Common myeloid progenitor, CD34-positive (primary cell): Measurements from ENCODE around the gene INS.
A peak's percentile ranks its signal among the peaks of the same experiment; 100 is the strongest.

Experiments
- CTCF ChIA-PET: fragments of 350-600 bp; sonication (Branson Sonifier 250); formaldehyde crosslinking; loops from one replicate; lab custom pipeline; 2021; ENCODE audit warnings: antibody characterized with exemption; lab: Charles Lee
- POLR2A ChIA-PET: fragments of 350-600 bp; sonication (Branson Sonifier 250); formaldehyde crosslinking; loops from one replicate; lab custom pipeline; 2021; ENCODE audit warnings: antibody characterized with exemption; lab: Charles Lee
- DNase-seq, 3 donors: peaks; one replicate each; pipeline versions ENCODE4 v3.0.0 to v3.0.0-alpha.2; 2013
- H3K27ac ChIP-seq, 2 experiments: 1 replicate in 1 of 2; 2 replicates in 1 of 2; pipeline ENCODE4 v1.7.0; 2013; ENCODE audit warnings: inconsistent platforms in 2 of 2, low read length in 2 of 2, mild to moderate bottlenecking in 2 of 2, low read depth in 1 of 2, moderate library complexity in 1 of 2; ENCODE audit not compliant: severe bottlenecking in 2 of 2, insufficient read depth in 1 of 2, poor library complexity in 1 of 2
- H3K27me3 ChIP-seq, 5 experiments: replicated peaks in 2 of 5; 1 replicate in 3 of 5; 2 replicates in 2 of 5; pipeline versions ENCODE4 v1.6.1 to v1.7.0; 2013; ENCODE audit warnings: low read length in 4 of 5, mild to moderate bottlenecking in 2 of 5, moderate library complexity in 2 of 5, inconsistent platforms in 1 of 5; ENCODE audit not compliant: insufficient read depth in 5 of 5, control insufficient read depth in 4 of 5
- H3K36me3 ChIP-seq, 4 experiments: 1 replicate in 2 of 4; 2 replicates in 2 of 4; pipeline versions ENCODE4 v1.6.1 to v1.7.0; 2013; ENCODE audit warnings: low read length in 3 of 4, control low read depth in 1 of 4, mild to moderate bottlenecking in 1 of 4; ENCODE audit not compliant: control insufficient read depth in 4 of 4, insufficient read depth in 4 of 4
- H3K4me1 ChIP-seq, 4 experiments: 1 replicate in 3 of 4; 2 replicates in 1 of 4; pipeline versions ENCODE4 v1.6.1 to v1.7.1; 2013; ENCODE audit warnings: low read length in 3 of 4, mild to moderate bottlenecking in 3 of 4, control low read depth in 1 of 4, inconsistent platforms in 1 of 4, moderate library complexity in 1 of 4; ENCODE audit not compliant: control insufficient read depth in 4 of 4, insufficient read depth in 4 of 4; ENCODE audit errors: control extremely low read depth in 1 of 4
- H3K4me3 ChIP-seq, 7 experiments: 1 replicate in 4 of 7; 2 replicates in 3 of 7; pipeline versions ENCODE4 v1.5.1 to v1.7.0; 2013; ENCODE audit warnings: mild to moderate bottlenecking in 7 of 7, low read length in 6 of 7, moderate library complexity in 6 of 7, inconsistent platforms in 2 of 7, low read depth in 2 of 7, control low read depth in 1 of 7; ENCODE audit not compliant: insufficient read depth in 4 of 7, control insufficient read depth in 1 of 7; ENCODE audit errors: extremely low read depth in 1 of 7
- H3K9me3 ChIP-seq, 5 experiments: 1 replicate in 4 of 5; 2 replicates in 1 of 5; pipeline versions ENCODE4 v1.6.1 to v1.7.1; 2013; ENCODE audit warnings: low read length in 4 of 5, mild to moderate bottlenecking in 2 of 5, inconsistent platforms in 1 of 5, low read depth in 1 of 5, moderate library complexity in 1 of 5; ENCODE audit not compliant: control insufficient read depth in 4 of 5, insufficient read depth in 2 of 5; ENCODE audit errors: control extremely low read depth in 1 of 5
- WGBS: methylation state at CpG from one replicate; pipeline ENCODE4 v1.1.5; 2013; ENCODE audit not compliant: insufficient coverage; 5-methylcytosine and 5-hydroxymethylcytosine counted together

The INS gene

DNA sequence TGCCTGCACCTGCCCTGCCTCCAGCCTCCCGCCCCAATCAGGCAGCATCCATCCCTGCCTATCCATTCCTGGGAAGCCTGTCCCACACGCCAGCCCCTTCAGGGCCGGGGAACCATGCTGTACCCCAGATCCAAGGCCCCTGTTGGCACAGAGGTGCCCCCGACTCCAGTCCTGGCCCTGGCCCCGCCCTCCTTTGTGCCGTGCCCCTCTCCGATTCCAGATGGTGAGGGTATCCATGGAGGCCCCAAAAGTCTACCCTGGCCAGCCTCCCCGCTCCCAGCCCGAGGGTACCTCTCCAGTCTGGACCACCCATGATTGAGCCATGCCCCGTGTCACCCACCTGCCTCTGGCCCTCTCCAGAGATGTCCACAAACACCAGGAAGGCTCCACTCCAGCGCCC is 13.4 kb upstream of the INS start:
- Histone ChIP-seq H3K27me3 (peaks cover 0 to 5% (median 0%) of the 10 kb centered on the region in 5 experiments), H3K27ac (no peak overlapping the region), H3K9me3 (no peaks in the 10 kb centered on the region), H3K36me3 (no peaks in the 10 kb centered on the region), H3K4me3 (no peak overlapping the region), H3K4me1 (no peaks in the 10 kb centered on the region)
- POLR2A ChIA-PET = no interaction called here
- CTCF ChIA-PET = interaction anchor here (0.7 to 1.9 kb wide), 5 partner anchors 11 to 246 kb away, joined by 3 to 4 read pairs (median 3); no protein-coding TSS in a partner anchor
- WGBS = 97% methylated on average over 11 of the region's 11 CpGs
- DNase-seq = no peak

DNA sequence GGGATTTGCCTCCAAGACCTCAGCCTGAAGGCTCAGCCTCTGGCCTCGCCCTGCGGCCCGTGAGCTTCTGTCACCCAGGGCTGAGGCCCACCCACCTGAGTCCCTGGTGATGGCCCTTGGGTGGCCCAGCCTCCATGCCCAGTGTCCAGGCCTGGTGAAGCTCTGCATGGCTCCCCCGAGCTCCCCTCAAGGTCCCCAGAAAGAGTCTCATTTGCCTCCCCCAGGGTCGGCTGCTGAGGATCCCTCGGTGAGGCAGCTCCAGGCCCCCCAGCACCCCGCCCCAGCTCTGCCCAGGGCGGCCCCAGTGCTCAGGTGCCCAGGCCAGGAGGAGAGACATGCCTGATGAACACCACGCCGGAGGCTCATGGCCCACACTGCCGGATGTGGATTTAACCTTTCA is 12.8 kb upstream of the INS start:
- Histone ChIP-seq H3K4me1 (no peaks in the 10 kb centered on the region), H3K36me3 (no peaks in the 10 kb centered on the region), H3K27me3 (peaks cover 0 to 9% (median 0%) of the 10 kb centered on the region in 5 experiments), H3K4me3 (no peak overlapping the region), H3K27ac (no peak overlapping the region), H3K9me3 (no peaks in the 10 kb centered on the region)
- WGBS = 70% methylated on average over 11 of the region's 11 CpGs
- ChIA-PET CTCF (interaction anchor here (1.0 to 1.9 kb wide), 3 partner anchors 10 to 247 kb away, joined by 3 to 4 read pairs (median 3); no protein-coding TSS in a partner anchor), POLR2A (no interaction called here)
- DNase-seq = no peak

DNA sequence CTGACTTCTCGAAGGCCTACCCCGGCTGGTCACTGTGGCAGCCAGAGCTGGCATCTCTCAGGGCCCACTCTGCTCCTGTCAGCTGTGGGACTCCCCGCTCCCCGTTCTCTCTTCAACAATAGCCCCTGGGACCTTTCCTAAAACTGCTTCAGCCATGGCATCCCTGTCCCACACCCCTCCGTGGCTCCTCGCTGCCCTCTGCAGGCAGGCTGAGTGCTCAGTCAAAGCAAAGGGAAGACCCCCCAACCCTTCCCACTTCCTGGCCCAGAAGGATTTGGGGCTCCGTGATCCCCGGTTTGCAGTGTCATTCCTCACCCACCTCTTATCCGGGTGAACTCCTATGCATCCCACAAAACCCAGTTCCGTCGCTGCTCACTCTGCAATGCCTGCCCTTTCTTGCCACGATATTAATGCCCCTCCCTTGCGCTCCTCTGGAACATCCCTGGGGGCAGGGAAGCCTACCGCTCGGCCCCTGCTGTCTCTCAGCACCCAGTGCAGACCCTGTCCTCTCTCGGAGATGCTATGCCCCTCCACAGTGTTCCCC is 12.2 kb upstream of the INS start:
- H3K9me3 ChIP-seq = no peaks in the 10 kb centered on the region
- H3K27ac ChIP-seq = no peak overlapping the region
- POLR2A ChIA-PET = no interaction called here
- H3K36me3 ChIP-seq = no peaks in the 10 kb centered on the region
- H3K27me3 ChIP-seq = peaks cover 0 to 9% (median 0%) of the 10 kb centered on the region in 5 experiments
- CTCF ChIA-PET = interaction anchor here (1.1 to 1.9 kb wide), 2 partner anchors 10 to 15 kb away, joined by 3 to 4 read pairs; no protein-coding TSS in a partner anchor
- peak; percentile 18 to 44 (median 32) for DNase-seq
- H3K4me3 ChIP-seq = no peak overlapping the region
- no peaks in the 10 kb centered on the region for H3K4me1 ChIP-seq
- WGBS = 77% methylated on average over 15 of the region's 16 CpGs

DNA sequence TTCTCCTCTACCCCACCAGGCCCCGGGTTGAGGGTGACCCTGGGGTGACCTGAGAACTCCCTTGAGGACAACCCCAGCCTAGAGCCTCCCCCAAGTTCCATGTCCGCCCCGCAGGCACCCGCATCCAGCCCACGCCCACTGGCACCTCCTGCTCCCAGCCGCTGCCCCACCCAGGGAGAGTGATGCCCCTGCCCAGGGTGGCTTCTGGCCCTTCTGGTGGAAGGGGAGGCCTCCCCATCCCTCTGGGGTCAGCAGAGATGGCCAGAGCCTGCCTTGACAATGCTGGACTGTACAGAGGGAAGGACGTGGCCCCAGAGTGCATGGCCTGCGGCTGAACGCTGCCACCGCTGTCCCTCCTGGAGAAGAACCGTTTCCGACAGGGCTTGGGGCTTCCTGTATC is 11.7 kb upstream of the INS start:
- DNase-seq = no peak
- Histone ChIP-seq H3K27me3 (peaks cover 0 to 12% (median 0%) of the 10 kb centered on the region in 5 experiments), H3K27ac (no peak overlapping the region), H3K4me1 (no peaks in the 10 kb centered on the region), H3K9me3 (no peaks in the 10 kb centered on the region), H3K36me3 (no peaks in the 10 kb centered on the region), H3K4me3 (no peak overlapping the region)
- ChIA-PET CTCF (interaction anchor here (1.8 kb wide), 1 partner anchor 21 kb away, joined by 6 read pairs; no protein-coding TSS in a partner anchor), POLR2A (no interaction called here)
- 86% methylated on average over 12 of the region's 12 CpGs for WGBS

DNA sequence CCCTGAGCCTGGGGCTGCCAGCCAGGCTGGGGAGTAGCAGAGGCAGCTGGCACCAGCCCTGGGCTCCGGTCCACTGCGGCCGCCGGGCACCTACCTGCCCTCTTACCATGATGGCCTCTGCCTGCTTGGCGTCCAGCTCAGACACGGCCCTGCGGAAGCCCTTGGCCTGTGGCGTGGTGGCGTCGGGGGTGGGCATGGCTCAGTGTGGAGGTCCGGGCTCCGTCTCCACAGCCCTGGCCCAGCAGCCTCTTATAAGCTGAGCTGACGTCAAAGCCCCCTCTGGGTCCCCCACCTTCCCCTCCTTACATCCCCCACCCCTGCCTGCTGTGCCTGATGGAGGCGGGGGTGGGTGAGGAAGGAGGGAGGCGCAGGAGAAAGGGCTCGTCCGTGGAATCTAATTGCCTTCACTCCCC is 10.6 kb upstream of the INS start, which contains the start of gene TH:
Gene TH, minus strand, starts transcription at position 225 of the 413 bp plus-strand sequence. Its CDS starts 29 bp downstream, at position 196.
- no peak for DNase-seq
- ChIA-PET CTCF (interaction anchor here (1.8 kb wide), 1 partner anchor 20 kb away, joined by 6 read pairs; no protein-coding TSS in a partner anchor), POLR2A (no interaction called here)
- Histone ChIP-seq H3K36me3 (no peaks in the 10 kb centered on the region), H3K27me3 (peaks cover 0 to 23% (median 5%) of the 10 kb centered on the region in 5 experiments), H3K4me3 (no peak within 1 kb of the TSS), H3K4me1 (peaks cover 0 to 2% (median 0%) of the 10 kb centered on the region in 4 experiments), H3K27ac (no peak within 1 kb of the TSS), H3K9me3 (no peaks in the 10 kb centered on the region)
- WGBS = 91% methylated on average over 9 of the region's 17 CpGs

DNA sequence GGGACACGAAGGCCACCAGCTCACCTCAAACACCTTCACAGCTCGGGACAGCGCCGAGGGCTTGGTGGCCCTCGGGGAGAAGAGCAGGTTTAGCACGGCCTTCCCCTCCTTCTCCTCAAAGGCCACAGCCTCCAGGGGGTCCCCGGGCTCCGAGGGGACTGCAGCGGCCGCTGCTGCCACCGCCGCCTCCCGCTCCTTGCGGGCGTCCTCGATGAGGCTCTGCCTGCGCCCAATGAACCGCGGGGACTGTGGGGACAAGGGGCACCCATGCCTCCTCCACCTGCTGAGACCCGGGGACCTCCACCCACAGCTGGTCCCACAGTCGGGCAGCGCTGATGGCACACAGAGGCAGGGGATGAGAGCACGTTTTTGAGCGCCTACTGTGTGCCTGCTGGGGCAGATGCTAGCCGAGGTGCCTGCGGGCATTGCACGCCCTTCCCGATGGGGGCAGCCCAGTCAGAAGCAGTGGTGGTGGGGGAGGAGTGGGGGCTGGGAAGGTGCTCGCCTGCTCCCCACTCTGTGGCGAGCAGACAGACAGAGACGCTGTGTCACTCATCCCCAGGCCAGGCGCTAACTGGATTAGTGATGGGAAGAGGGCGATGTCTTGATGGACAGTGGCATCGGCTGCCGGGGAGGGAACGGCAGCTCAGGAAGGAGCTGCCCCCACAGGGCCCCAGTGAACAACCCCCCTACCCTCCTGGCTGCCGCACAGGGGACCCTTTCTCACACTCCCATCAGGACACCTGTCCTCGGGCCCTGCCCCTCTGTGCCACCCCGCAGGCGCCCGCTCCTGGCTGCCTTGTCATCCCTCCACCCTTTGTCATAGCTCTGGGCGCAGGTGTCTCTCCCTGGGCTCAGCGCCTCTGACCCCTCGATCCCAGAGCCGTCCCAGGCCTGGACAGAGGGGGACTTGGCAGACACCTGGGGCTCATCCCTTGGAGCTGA is 8.9 kb upstream of the INS start:
- H3K9me3 ChIP-seq = no peaks in the 10 kb centered on the region
- no peak overlapping the region for H3K27ac ChIP-seq
- CTCF ChIA-PET = interaction anchor here (0.6 to 1.6 kb wide), 4 partner anchors 17 to 250 kb away, joined by 3 to 4 read pairs (median 4); no protein-coding TSS in a partner anchor
- POLR2A ChIA-PET = no interaction called here
- H3K36me3 ChIP-seq = no peaks in the 10 kb centered on the region
- WGBS = 81% methylated on average over 28 of the region's 45 CpGs
- H3K27me3 ChIP-seq = peaks cover 0 to 35% (median 5%) of the 10 kb centered on the region in 5 experiments
- DNase-seq = no peak
- no peak overlapping the region for H3K4me3 ChIP-seq
- H3K4me1 ChIP-seq = peaks cover 0 to 7% (median 3%) of the 10 kb centered on the region in 4 experiments
